ENCODE data around the gene SLC17A2. TPM values are rescaled to one million over a fixed set of nuclear protein-coding genes. Genes with fewer than 3 reads are reported as not detected.

The SLC17A2 gene
- total RNA-seq: not detected in 2 replicates

- DNase-seq (ENCODE audit: extremely low read depth, low read depth, low spot score): no peak
These were observed at the start of gene SLC17A2 for GRCh38 chr6:25930532-25931410. TSS of gene SLC17A2 (minus strand) at chr6:25930691. CDS start at chr6:25925796, 4,895 bp downstream.

- DNase-seq (ENCODE audit: extremely low read depth, low read depth, low spot score): no peak
These were observed 45.6 kb upstream of the SLC17A2 start for GRCh38 chr6:25975923-25976560.

DNA sequence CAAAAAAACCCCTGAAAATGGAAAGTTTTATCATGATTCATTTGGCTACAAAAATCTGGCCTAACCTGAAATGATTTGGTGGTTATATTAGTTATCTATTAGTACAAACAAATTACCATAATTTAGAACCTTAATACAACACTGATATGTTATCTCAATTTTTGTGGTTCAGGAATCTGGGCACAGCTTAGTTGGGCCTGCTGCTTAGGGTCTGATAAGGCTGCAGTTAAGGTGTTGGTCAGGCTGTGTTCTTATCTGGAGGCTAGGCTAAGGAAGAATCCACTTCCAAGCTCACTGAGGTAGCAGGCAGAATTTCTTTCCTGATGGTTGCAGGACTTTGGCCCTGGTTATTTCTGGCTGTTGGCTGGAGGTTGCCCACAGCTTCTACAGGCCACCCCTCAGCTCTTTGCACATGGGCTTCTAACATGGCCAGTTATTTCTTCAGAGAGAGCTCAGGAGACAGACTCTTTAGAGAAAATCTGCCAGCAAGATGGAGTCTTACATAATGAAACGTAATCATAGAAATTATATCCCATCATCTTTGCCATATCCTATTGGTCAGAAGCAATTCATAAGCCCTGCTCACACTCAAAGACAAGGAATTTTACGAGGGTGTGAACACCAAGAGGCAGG is 43.5 kb upstream of the SLC17A2 start:
- DNase-seq (ENCODE audit: extremely low read depth, low read depth, low spot score): no peak

DNA sequence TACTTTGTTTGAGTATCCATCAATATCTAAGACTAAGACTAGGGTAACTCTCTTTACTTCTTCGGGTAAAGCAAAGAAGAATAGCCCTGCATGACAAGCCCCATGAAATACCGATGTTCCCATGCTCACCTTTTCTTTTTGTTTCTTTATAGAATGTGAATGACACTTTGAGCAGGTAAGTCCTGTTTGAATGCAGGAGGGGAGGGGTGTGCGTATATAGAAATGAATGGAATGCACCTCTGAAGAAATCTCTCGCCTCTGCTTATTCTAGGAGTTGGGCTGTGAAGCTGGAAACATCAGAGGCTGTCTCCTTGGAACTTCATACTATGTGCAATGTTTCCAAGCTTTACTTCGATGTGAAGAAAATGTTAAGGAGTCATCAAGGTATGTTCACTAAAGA is 42.4 kb upstream of the SLC17A2 start:
- no peak for DNase-seq (ENCODE audit: extremely low read depth, low read depth, low spot score)

GRCh38 chr6:25972128-25972527 is 41.6 kb upstream of the SLC17A2 start:
- DNase-seq (ENCODE audit: extremely low read depth, low read depth, low spot score): no peak

DNA sequence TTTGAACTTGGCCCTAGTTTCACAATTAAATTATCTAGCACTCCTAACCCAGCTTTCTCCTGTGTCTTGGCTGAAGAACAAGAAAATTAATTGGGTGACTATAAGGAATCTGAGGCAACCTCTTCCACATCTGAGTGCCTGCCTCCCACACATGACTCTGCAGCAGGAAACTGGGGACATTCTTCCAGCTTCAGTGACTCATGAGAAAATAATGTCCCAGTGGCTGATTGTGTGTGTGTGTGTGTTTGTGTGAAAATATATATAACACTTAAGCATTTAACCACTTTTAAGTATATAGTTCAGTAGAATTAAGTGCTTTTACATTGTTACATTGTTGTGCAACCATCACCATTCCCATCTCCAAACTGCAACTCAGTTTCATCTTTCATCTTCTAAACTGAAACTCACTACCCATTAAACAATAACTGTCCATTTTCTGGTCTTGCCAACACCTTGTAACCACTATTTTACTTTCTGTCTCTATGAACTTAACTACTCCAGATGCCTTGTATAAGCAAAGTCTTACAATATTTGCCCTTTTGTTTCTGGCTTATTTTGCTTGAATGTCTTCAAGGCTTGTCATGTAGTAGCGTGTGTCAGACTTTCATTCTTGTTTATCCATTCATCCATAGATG is 40.8 kb upstream of the SLC17A2 start:
- DNase-seq (ENCODE audit: extremely low read depth, low read depth, low spot score): peak; percentile 77

DNA sequence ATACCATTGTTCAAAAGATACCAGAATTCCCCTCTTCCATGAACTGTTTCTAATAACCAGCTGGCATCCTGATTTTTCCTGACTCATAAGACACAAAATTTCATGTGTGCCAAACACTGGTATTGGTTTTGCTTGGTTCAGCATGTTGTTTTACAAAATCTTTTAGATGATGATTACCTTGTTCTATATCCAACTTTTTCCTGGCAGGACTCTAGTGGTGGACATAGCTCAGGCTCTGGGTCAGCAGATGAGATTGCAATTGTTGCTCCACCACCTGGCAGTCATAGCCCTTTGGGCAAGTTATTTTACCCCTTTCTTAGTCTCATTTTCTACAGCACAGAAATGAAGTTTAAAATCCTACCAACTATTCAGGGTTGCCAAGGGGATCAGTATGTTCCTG is 38.3 kb upstream of the SLC17A2 start:
- no peak for DNase-seq (ENCODE audit: extremely low read depth, low read depth, low spot score)

- no peak for DNase-seq (ENCODE audit: extremely low read depth, low read depth, low spot score)
These were observed 36.2 kb upstream of the SLC17A2 start for GRCh38 chr6:25966711-25967110.

- no peak for DNase-seq (ENCODE audit: extremely low read depth, low read depth, low spot score)
These were observed 34.6 kb upstream of the SLC17A2 start for GRCh38 chr6:25965058-25965457.

DNA sequence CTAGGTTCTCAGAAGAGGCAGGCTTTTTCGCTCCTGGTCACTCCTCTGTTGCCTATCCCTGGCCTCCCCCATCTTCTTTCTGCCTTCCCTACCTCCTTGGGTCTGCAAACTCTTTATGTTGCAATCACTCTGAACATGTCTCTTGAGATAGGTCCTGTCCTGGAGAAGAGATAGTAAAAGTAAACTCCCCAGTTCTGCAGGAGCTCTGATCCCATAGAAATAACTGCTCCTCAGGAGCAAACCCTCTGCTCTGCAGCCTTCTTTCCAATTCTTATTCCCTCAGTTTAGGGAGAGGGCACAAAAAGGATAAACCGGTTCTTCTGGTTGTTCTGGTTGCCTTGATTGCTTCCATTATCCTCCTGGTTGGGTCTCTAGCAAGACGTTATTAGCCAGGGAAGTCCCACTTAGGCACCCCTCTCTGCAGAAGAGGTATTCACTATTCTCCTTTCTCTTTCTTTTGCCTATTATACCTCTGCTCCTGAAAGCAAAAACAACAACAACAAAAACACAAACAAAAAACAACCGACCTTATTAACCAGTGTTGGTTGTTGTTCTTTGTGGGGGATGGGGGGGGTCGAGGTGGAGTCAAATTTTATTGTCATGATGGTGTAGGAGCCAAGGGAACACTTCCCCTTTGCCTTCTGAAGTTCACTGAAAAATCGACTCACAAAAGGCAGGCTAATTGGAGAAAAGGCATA is 33.1 kb upstream of the SLC17A2 start:
- DNase-seq (ENCODE audit: extremely low read depth, low read depth, low spot score): no peak

DNA sequence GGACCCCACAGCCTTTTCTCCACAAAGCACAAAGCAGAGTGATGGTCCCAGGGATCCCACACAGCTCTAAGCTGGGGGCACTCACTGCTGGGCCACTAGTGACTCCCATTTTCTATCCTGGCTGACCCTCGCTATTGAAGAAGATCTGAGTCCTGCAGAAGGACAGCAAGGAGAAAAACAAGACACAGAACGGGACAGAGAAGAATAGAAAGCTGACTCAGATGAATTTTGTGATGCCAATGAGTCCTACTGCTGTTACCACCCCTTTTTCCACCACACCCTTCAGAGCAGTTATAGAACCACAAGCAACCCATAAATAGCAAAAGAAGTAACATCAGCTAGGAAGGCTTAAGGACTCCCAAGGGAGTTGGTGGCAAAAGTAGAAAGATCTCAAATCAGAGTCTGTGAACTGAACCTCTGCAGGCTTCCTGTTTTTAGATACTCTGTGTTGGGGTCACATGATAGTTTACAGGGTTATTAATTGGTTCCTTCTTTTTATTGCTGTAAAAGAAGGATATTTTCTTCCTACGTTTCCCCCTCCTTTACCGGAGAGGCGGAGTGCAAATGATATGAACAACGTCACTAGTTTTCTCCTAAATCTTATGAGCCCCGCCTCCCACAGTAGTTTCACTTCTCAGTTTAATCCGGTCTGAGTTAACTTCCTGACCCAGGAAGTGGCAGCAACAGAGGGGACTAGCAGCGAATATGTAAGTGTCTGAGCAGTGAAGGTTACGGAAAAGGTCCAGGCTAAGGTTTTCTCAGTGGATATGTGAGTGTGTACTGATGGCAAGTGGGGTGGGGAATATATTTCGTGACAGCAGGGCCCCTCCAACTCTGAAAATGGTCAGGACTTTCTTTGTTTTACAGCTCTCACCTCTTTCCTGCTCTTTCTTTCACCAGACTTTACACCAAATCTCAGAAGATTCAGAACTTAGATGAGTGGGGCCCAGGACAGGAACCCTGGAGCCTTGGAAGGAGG is 31.9 kb upstream of the SLC17A2 start, which contains the start of gene TRIM38:
Gene TRIM38 (plus strand): TSS at position 654 of the 979 bp plus-strand sequence. CDS start 3,721 bp downstream, outside the sequence.
- peak; percentile 76 for DNase-seq (ENCODE audit: extremely low read depth, low read depth, low spot score)

DNA sequence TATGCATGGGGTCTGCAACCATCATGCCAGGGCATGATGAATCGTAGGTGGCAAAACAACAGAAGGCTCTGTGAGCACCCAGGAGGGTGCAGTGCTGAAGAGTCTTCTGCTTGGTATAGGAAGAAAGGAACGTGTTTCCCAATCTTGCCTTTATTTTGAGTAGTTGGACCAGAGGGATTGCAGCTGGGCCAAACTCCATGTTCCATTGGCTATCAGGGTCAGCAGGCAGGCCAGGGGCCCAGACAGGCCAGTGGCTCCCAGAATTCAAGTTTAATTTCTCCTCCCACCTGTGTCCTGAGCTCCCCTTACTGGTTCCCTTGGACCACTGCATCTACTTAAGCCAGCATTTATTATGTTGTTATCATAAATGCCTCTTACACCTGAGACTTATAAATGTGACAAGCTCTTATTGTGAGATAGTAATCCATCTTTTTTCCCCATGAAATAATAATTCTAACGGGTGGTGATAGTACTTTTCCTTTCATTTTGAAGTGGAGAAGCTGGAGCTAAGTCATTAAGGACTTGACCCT is 31.2 kb upstream of the SLC17A2 start:
- no peak for DNase-seq (ENCODE audit: extremely low read depth, low read depth, low spot score)

- no peak for DNase-seq (ENCODE audit: extremely low read depth, low read depth, low spot score)
These were observed 30.2 kb upstream of the SLC17A2 start for GRCh38 chr6:25960734-25961133.

DNA sequence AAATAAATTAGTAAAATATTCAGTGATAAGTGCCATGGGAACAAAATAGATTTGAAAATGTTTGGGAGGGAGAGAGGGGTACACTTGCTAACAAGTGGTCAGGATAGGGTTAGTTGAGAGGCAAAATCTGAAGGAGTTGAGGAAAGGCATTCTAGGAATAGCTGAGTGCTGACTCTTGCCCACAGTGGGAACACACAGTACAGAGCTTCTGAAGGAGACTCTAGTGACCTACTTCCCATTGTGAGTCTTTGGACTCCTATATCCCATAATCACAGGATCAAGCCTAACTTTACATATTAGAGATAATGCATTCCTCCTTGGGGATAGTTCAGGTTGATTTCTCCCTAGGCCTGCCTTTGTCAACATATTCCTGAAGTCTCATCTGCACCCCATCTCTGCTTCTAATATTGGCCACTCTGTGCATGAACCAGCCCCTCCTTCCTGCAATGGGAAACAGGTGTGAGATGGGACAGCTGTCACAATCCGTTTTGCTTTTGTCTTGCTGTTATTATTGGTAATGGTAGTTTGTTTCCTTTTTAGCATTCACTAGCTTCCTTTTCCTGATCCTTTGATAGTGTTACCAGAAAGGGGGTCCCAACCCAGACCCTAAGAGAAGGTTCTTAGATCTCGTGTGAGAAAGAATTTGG is 29.5 kb upstream of the SLC17A2 start:
- DNase-seq (ENCODE audit: extremely low read depth, low read depth, low spot score): no peak

- DNase-seq (ENCODE audit: extremely low read depth, low read depth, low spot score): no peak
These were observed 28.2 kb upstream of the SLC17A2 start for GRCh38 chr6:25958700-25959162.

GRCh38 chr6:25956226-25956625 is 25.7 kb upstream of the SLC17A2 start:
- no peak for DNase-seq (ENCODE audit: extremely low read depth, low read depth, low spot score)

DNA sequence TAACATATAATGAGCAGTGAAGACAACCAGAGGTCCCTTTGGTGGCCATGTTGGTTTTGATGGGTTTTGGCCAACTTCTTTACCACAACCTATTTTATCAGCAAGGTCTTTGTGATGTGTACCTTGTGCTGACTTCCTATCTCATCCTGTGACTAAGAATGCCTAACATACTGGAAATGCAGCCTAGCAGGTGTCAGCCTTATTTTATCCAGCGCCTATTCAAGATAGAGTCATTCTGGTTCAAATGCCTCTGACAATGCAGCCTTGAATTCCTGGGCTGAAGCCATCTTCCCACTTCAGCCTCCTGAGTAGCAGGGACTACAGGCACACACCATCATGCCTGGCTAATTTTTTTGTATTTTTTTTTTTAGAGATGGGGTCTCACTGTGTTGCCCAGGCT is 24.3 kb upstream of the SLC17A2 start:
- no peak for DNase-seq (ENCODE audit: extremely low read depth, low read depth, low spot score)

DNA sequence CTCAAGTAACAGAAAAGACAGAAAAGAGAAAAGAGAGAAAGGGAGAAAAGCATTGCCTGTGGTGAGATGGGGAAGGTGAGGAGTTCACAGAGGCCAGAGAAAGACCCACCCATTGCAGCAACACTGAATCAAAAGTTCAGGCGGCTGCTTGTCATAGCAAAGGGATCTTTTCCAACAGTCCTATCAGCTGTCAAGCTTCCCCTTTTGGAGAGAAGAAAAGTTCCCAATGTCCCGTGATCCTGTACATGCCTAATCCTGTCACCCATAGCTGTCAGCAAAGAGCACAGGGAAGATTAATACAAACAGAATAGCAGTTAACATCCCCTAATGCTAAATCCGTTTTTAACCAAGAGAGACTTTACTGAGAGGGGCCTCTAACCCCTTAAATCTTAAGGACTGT is 23.2 kb upstream of the SLC17A2 start:
- DNase-seq (ENCODE audit: extremely low read depth, low read depth, low spot score): no peak

Data from glomerular endothelial cell (primary cell).